Activated T-cell treated with anti-CD3 and anti-CD28 coated beads for 48 hours (primary cell): ENCODE results near the gene ADK.

ENCODE experiments used
- DNase-seq: peaks from one replicate; pipeline ENCODE4 v3.0.0-alpha.2; 2020; ENCODE audit warnings: low read depth

ADK gene

GRCh38 chr10:74675484-74675883 is 524.5 kb downstream of the ADK start:
- no peak for DNase-seq

GRCh38 chr10:74677951-74678350 is 526.9 kb downstream of the ADK start:
- DNase-seq: no peak

GRCh38 chr10:74681917-74682627 is 531.1 kb downstream of the ADK start:
- no peak for DNase-seq

- DNase-seq: no peak
These were observed 532.0 kb downstream of the ADK start for GRCh38 chr10:74683067-74683466.

- no peak for DNase-seq
These were observed 532.8 kb downstream of the ADK start for GRCh38 chr10:74683621-74684364.

GRCh38 chr10:74684462-74684861 is 533.4 kb downstream of the ADK start:
- no peak for DNase-seq

- no peak for DNase-seq
These were observed 534.5 kb downstream of the ADK start for GRCh38 chr10:74685564-74685963.

- DNase-seq: no peak
These were observed 539.4 kb downstream of the ADK start for GRCh38 chr10:74690393-74690792.

GRCh38 chr10:74691164-74691563 is 540.1 kb downstream of the ADK start:
- DNase-seq: no peak

- DNase-seq: no peak
These were observed 553.8 kb downstream of the ADK start for GRCh38 chr10:74704629-74705357.

GRCh38 chr10:74705358-74705980 is 554.4 kb downstream of the ADK start:
- no peak for DNase-seq

- DNase-seq: no peak
These were observed 555.9 kb downstream of the ADK start for GRCh38 chr10:74706966-74707365.

- no peak for DNase-seq
These were observed 557.2 kb downstream of the ADK start for GRCh38 chr10:74708246-74708645.

- DNase-seq: no peak
These were observed 567.2 kb downstream of the ADK start for GRCh38 chr10:74718208-74718607.

GRCh38 chr10:74728225-74728624 is 577.2 kb downstream of the ADK start:
- DNase-seq: no peak

- DNase-seq: no peak
These were observed 579.2 kb downstream of the ADK start for GRCh38 chr10:74730246-74730645.

GRCh38 chr10:74733612-74734011 is 582.6 kb downstream of the ADK start:
- DNase-seq: no peak

GRCh38 chr10:74736029-74736428 is 585.0 kb downstream of the ADK start:
- DNase-seq: no peak

GRCh38 chr10:74738052-74738451 is 587.0 kb downstream of the ADK start:
- no peak for DNase-seq

- no peak for DNase-seq
These were observed 587.5 kb downstream of the ADK start for GRCh38 chr10:74738542-74738941.

- no peak for DNase-seq
These were observed 588.1 kb downstream of the ADK start for GRCh38 chr10:74738985-74739567.

- DNase-seq: no peak
These were observed 592.4 kb downstream of the ADK start for GRCh38 chr10:74743401-74743800.
